ENCODE measurements around the gene C1orf21.
A peak's percentile ranks its signal among the peaks of the same experiment; 100 is the strongest.

The C1orf21 gene

GRCh38 chr1:184387476-184388318, 868 bp downstream of the C1orf21 start:
- DNase-seq = peak; percentile 76

GRCh38 chr1:184388319-184388889, 1.6 kb downstream of the C1orf21 start:
- DNase-seq = no peak

GRCh38 chr1:184388971-184389370, 2.1 kb downstream of the C1orf21 start:
- no peak for DNase-seq

- no peak for DNase-seq
These were observed 2.6 kb downstream of the C1orf21 start for GRCh38 chr1:184389446-184389845.

GRCh38 chr1:184390889-184391288, 4.1 kb downstream of the C1orf21 start:
- no peak for DNase-seq

GRCh38 chr1:184392067-184392466, 5.2 kb downstream of the C1orf21 start:
- DNase-seq = no peak

- DNase-seq = peak; percentile 65
These were observed 6.1 kb downstream of the C1orf21 start for GRCh38 chr1:184392779-184393522.

- no peak for DNase-seq
These were observed 7.1 kb downstream of the C1orf21 start for GRCh38 chr1:184393962-184394361.

- no peak for DNase-seq
These were observed 8.5 kb downstream of the C1orf21 start for GRCh38 chr1:184395370-184395769.

GRCh38 chr1:184395937-184396480, 9.2 kb downstream of the C1orf21 start:
- no peak for DNase-seq

- DNase-seq = no peak
These were observed 12.5 kb downstream of the C1orf21 start for GRCh38 chr1:184399192-184399847.

GRCh38 chr1:184403961-184404726, 17.3 kb downstream of the C1orf21 start:
- no peak for DNase-seq

GRCh38 chr1:184404727-184405027, 17.8 kb downstream of the C1orf21 start:
- no peak for DNase-seq

- DNase-seq = no peak
These were observed 18.4 kb downstream of the C1orf21 start for GRCh38 chr1:184405094-184405800.

- DNase-seq = no peak
These were observed 18.9 kb downstream of the C1orf21 start for GRCh38 chr1:184405801-184406142.

- no peak for DNase-seq
These were observed 19.6 kb downstream of the C1orf21 start for GRCh38 chr1:184406479-184406878.

- no peak for DNase-seq
These were observed 21.1 kb downstream of the C1orf21 start for GRCh38 chr1:184407816-184408510.

GRCh38 chr1:184408580-184408979, 21.8 kb downstream of the C1orf21 start:
- DNase-seq = peak; percentile 63

- no peak for DNase-seq
These were observed 22.2 kb downstream of the C1orf21 start for GRCh38 chr1:184409011-184409410.

- no peak for DNase-seq
These were observed 25.6 kb downstream of the C1orf21 start for GRCh38 chr1:184412472-184412871.

GRCh38 chr1:184416481-184416880, 29.7 kb downstream of the C1orf21 start:
- no peak for DNase-seq

All from eye (tissue), 1 donor.